Dedifferentiated amniotic fluid mesenchymal stem cell (primary cell): ENCODE measurements around the gene ABCB6.
"Not testable (repeated sequence)": the region's sequence is repeated elsewhere in the genome, so short reads cannot be mapped to it uniquely, and the experiment has no call there.

Source experiments
- DNase-seq: peaks from one replicate; pipeline ENCODE4 v3.0.0-alpha.2; 2016; ENCODE audit errors: extremely low spot score

ABCB6 gene

DNA sequence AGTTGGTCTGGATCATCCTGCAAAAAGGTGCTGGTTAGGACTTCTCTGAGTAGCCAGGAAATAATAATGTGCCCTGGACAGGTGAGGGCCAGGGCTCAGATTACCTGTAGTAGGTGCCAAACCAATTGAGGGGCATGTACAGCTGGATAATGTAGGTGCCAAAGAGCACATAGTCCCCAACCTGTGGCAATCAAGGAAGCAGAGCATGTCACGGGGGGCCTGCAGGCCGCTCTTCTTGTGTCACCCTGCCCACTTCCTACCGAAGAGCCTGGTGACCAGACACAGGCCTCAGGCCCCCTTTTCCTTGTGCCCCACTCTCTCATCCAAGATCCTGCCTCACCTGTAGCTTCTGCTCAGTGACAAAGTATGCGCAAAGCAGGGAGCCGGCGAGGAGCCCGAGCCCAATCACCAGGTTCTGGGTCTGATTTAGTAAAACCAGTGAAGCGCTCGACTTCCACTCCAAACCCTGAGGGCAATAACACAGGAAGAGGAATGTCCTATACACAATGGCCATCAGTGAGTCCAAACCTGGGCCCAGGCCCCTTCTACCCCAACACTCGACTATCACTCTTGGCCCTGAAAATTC lies 5.2 kb downstream of the ABCB6 start:
- no peak for DNase-seq

DNA sequence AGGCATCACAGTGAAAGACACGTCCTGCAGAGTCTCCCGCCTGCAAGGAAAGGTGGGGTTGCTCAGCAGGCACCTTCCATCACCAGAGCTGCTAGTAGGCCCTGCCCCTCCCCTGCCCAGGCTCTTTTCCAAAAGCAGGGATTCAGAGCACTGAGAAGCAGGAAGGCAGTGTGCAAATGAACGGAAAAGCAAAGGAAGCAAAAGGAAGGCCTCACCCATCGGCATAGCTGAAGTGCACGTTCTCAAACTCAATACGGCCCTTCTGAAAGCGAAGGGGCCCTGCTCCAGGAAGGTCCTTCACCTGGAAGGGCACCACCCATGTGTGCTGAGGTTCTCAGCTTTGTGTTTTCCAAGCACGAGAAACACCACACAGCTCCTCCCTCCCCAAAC lies 5.7 kb downstream of the ABCB6 start:
- DNase-seq: no peak

DNA sequence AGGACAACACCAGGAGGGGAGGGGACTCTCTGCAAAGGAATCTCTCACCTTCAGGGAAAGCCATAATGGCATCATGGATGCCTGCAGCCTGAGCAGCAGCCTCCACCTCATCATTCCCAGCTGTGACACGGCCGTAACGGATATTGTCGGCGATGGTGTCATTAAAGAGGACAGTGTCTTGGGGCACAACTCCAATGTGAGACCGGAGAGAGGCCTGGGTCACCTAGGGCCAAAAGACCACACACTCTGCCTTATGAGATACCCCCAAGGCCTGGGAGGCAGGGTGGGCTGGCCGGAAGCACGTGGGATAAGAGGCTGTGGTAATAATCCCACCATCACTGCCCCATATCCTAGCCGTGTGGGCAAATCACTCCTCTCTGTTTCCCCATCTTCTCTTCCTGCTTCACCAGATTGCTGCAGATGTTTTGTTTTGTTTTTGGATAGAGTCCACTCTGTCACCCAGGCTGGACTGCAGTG lies 7.8 kb downstream of the ABCB6 start:
- no peak for DNase-seq

DNA sequence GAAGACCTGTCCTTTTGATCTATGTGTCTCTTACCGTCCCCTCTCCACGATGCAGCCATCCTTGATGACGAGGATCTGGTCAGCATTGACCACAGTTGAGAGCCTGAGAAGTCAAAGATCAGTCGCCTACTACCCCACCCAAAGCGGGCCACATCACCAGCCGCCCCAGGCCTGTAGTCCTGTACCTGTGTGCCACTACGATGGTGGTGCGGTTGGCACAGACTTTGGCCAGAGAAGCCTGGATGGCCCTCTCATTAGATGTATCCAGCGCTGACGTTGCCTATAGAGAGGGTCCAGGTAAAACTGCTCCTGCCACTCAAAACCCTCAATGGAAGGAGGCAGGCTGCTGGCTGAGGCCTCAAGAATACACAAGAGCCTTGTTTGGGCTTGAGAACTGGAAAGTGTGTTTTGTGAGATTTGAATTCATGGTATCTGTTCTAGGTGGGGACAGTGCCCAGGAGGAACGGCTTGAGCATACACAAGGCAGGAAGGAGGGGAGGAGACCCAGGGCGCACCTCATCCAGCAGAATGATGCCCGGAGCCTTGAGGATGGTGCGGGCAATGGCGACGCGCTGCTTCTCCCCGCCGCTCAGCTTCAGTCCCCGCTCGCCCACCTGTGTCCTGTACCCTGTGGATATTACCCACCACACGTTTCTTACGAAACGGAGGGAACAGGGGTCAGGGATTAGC lies 8.4 kb downstream of the ABCB6 start:
- no peak for DNase-seq

DNA sequence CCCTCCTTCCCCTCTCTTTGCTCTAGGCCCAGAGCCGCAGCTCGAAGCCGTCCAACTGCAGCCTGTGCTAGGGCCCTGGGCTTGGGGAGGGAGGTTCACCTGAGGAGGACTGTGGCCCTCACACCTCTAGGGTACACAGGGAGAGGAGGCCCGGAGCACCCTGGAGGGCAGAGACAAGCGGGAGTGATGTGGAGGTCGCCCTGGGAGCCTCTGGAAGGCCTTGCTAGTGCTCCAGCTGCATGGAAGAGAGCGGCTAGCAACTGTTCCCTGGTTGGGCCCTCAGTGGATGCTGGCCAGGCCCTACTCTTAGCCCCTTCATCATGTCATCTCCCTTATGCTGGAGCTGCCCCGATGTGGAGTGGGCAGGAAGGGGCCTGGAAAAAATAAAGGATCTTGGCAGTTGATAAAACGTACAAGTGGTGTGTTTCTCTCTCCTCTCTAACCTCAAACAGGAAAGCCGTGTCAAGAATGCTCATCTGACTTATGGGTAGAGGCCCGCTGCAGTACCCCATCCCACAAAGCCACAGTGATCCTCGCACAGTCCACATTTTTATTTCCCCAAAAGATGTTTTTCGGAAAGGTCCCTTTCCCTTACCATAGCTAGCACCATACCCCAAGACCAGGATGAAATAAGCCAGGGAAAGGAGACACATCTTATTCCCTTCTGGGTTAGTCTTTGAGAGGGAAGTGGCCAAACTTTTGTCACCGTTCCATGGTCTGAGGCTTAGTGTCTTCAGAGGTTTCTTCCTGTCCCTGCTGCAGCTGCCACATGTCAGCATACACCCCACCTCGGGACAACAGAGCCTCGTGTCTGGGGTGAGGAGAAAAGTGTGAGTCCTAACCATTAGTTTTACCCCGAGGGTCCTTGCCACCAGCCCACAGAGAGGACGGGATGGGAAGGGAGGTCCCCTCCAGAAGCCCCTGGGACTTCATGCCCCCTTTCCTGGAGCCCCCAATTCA lies 9.2 kb downstream of the ABCB6 start:
- DNase-seq: no peak

DNA sequence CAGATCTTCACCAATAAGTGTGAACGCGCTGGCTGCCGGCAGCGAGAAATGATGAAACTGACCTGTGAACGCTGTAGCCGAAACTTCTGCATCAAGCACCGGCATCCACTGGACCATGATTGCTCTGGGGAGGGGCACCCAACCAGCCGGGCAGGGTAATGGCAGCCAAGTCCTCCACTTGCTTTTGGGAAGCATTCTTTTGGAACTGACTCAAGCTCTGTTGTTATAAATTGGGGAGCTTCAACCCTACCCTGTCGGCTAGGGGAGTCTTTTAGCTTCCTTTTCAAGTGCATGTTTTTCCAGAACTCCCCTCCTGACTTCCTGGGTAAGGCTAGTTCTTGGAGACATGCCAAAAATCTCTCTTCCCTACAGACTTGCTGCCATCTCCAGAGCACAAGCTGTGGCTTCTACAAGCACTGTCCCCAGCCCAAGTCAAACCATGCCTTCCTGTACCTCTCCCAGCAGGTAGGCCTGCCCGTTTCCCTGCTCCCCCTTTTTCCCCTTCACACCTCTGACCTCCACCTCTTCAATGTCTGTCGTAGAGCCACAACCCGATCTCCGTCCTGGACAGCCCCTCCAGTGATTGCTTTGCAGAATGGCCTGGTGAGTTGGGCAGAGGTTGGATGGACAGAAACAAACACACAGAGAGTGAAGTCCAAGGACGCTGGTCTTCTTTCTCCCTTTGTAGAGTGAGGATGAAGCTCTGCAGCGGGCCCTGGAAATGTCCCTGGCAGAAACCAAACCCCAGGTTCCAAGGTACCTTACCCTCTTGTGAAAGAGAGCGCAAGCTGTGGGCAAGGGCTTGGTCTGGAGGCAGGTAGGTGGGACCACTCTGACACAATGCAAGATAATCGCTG lies 10.6 kb downstream of the ABCB6 start:
- peak; percentile 27 for DNase-seq

DNA sequence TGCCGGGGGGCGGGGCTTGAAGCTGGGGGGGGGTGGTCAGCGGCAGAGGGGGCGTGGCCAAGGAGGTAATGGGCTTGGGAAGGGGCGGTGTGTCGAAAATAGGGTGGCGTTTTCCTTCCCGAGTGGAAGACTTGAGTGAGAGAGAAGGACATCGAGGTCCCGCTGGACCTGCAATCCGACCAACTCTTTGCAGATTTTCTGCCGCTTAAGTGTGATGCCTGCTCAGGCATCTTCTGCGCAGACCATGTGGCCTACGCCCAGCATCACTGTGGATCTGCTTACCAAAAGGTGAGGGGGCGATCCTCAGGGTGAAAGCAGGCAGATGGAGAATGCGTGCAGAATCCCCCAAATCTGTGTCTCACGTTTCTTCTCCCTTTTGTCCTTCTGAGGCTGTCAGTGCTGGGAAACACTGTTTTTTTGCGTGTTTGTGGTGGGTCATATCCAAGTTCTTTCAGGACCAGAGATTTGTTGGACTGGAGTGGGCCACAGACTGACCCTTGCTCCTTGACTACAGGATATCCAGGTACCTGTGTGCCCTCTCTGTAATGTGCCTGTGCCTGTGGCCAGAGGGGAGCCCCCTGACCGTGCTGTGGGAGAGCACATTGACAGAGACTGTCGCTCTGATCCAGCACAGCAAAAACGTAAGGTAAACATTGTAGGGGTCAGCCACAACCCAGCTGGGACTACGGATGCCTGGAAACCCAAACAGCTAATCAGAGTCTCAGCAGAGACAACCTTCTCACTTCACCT lies 11.4 kb downstream of the ABCB6 start:
- peak; percentile 53 for DNase-seq

DNA sequence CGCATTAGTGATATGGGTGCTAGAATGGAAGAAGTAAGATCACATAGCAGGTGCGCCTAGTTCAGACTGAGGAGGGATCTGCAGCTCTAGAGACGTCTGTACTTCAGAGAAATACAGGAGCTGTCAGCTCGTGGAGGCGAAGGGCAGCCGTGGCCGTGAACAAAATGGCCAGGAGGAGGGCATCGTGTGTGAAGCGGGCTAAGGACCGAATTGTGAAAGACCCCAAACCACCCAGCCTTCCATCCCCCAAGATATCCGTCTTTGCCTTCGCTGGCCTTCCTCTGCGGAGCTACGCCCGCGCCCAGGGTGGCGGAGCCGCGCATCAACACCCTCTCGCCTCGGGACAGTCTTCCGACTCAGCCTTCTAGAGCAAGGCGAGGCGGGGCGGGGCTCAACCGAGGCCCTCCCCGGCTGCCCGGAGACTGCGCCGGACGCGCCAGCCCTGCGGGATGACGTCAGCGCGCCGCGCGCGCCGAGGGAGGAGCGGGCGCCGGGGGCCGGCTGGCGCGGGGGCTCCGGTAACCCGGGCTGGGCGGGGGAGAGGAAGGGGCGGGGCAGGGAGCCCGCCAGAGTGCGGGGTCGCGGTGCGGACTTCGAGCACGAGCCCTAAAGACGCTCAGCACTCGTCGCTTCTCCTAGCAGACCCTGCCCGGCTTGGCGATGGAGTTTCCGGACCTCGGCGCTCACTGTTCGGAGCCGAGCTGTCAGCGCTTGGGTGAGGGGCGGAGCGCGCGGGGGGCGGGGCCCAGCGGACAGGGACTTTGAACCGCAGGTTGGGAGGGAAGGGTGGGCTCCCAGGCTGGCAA lies 12.2 kb downstream of the ABCB6 start, which contains the start of gene ZFAND2B:
ZFAND2B (plus strand) TSS at position 455 of the 806 bp plus-strand sequence; CDS start at position 661, 206 bp downstream.
- peak; percentile 86 for DNase-seq

DNA sequence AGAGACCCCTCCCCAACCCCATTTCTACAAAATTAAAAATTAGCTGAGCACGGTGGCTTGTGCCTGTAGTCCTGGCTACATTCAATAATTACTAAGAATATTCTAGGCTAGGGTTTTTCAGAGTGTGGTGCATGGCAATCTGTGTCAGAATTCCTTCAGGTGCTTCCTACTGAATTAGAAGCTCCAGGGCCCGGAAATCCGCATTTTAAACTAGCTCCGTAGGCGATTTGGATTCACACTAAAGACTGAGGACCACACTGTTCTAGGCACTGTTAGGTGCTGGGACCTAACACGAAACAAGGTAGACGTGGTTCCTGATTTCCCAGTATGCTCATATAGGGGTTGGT lies 12.8 kb downstream of the ABCB6 start:
- DNase-seq: no peak

DNA sequence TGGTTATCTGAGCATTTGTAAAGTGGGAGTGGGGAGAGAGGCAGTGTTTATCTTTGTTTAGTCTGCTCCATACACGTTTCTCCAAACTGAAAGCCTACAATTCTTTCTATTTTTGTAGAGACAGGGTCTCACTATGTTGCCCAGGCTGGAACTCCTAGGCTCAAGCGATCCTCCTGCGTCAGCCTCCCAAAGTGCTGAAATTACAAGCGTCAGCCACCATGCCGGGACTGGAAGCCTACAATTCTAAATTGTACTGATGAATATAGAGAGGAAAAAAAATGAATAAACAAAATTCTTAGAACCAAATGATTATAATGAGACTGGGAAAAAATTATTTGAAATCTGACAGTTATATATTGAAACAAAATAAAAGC lies 13.6 kb downstream of the ABCB6 start:
- no peak for DNase-seq

DNA sequence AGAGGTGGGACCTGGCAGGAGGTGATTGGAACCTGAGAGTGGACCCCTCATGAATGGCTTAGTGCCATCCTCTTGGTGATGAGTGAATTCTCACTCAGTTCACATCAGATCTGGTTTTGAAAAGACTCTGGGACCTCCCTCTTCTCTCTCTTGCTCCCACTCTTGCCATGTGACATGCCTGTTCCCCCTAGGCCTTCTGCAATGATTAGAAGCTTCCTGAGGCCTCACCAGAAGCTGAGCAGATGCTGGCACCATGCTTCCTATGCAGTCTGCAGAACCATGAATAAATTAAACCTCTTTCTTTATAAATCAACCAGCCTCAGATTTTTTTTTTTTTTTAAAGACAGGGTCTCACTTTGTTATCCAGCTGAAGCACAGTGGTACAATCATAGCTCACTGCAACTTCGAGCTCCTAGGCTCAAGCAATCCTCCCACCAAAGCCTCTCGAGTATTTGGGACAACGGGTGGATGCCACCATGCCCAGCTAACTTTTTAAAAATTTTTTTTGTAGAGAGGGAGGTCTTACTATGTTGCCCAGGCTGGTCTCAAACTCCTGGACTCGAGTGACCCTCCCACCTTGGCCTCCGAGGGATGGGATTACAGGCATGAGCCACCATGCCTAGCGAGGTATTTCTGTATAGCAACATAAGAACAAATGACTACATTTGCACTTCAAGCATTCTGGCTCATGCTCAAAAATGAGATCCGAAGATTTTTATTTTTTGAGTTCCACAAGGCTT lies 14.2 kb downstream of the ABCB6 start:
- DNase-seq: no peak

DNA sequence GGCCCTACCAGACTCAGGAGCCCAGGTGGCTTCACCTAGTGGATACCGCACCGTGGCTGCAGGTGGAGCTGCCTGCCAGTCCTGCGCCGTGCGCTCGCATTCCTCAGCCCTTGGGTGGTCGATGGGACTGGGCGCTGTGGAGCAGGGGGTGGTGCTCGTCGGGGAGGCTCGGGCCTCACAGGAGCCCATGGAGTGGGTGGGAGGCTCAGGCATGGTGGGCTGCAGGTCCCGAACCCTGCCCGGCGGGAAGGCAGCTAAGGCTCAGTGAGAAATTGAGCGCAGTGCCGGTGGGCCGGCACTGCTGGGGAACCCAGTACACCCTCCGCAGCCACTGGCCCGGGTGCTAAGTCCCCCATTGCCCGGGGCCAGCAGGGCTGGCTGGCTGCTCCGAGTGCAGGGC lies 17.4 kb downstream of the ABCB6 start:
- DNase-seq: not testable (repeated sequence)

DNA sequence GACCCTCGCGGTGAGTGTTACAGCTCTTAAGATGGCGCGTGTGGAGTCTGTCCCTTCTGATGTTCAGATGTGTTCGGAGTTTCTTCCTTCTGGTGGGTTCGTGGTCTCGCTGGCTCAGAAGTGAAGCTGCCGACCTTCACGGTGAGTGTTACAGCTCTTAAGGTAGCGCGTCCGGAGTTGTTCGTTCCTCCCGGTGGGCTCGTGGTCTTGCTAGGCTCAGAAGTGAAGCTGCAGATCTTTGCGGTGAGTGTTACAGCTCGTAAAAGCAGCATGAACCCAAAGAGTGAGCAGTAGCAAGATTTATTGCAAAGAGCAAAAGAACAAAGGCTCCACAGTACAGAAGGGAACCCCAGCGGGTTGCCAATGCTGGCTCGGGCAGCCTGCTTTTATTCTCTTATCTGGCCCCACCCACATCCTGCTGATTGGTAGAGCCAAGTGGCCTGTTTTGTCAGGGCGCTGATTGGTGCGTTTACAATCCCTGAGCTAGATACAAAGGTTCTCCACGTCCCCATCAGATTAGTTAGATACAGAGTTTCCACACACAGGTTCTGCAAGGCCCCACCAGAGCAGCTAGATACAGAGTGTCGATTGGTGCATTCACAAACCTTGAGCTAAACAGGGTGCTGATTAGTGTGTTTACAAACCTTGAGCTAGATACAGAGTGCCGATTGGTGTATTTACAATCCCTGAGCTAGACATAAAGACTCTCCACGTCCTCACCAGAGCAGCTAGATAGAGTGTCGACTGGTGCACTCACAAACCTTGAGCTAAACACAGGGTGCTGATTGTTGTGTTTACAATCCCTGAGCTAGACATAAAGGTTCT lies 18.0 kb downstream of the ABCB6 start:
- DNase-seq: not testable (repeated sequence)

DNA sequence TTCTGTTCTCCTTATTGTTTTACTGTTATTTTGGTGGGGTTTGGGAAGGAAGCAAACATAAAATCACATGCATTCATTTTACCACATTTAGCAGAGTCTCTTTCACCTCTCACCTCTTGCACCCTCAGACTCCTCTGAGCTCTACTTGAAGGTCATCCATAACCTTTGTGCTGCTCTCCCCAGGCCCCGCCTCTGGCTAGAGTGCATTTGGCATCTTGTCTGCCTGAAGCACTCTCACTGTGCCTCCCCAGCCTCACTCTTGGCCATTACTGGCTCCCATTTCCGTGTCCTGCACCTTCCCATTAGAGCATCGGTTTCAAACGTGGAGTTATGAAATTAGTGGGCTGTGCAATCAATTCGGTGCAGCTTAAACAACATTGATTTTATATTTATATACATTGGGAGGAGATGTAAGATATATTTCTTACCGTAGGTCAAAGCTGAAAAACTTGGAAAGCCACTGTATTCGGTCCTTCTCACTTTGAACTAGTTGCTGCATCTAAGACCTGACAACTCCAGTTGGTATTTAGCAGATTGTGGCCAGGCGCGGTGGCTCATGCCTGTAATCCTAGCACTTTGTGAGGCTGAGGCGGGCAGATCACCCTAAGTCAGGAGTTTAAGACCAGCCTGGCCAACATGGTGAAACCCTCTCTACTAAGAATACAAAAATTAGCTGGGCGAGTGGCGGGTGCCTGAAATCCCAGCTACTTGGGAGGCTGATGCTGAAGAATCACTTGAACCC lies 19.1 kb downstream of the ABCB6 start:
- no peak for DNase-seq

DNA sequence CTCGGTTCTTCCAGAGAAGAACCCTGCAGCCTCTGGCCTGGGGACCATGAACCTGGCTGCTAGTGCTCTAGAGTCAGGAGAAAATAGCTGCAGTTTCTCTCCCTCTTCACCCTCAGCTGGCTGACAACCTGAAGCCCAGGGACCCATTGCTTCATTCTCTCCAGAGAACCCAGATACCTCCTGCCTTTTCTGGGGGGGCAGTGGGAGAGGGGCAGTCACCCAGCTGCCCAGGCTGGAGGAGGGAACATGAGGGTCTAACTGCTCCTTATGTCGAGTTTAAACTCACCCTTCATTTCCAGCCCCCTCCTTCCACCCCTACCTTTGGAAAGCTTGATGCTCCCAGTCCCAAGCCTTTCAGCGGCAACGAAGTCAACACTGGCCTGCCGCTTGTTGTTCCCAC lies 19.8 kb downstream of the ABCB6 start:
- no peak for DNase-seq

DNA sequence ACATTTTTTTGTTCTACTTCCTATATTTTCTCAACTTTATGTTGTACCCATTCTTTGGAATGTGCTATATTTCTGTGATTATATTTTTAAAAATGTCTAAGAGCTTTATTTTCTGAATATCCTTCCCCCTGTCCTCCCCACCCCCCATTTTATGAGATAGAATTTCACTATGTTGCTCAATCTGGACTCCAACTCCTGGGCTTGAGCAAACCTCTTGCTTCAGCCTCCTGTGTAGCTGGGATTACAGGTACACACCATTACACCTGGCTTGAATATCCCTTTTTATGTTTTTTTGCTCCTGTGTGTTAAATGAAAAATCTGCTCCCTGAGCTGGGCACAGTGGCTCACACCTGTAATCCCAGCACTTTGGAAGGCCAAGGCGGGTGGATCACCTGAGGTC lies 21.4 kb downstream of the ABCB6 start:
- DNase-seq: no peak

DNA sequence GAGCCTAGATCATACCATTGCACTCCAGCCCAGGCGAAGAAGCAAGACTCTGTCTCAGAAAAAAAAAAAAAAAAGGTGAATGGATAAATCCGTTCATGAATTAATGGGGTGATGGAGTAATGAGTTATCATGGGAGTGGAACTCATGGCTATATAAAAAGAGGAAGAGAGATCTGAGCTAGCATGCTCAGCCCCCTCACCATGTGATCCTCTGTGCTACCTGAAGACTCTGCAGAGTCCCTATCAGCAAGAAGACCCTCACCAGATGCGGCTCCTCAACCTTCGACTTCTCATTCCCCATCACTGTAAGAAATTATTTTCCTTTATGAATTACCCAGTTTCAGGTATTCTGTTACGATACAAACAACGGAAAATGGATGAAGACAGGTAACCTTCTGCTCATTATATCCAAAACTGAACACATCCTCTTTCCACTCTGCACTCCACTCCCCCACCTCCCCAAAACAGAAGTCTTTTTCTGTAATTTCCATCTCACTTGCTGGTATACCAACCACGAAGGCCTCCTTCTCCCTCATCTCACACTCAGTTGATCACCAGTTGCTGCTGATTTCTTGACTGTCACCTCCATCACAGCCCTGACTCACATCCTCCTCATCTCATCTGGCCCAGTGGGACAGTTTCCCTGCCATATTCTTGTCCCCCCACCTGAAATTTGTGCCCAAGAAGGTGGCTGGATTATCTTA lies 31.9 kb downstream of the ABCB6 start:
- DNase-seq: no peak
